Sigmoid colon (tissue), 7 donors: ENCODE data around the gene RRP12. TPM values are rescaled to one million over a fixed set of nuclear protein-coding genes. Genes with fewer than 3 reads are reported as not detected.
"Not testable (repeated sequence)": the region's sequence is repeated elsewhere in the genome, so short reads cannot be mapped to it uniquely, and the experiment has no call there.

ENCODE experiments used
- DNase-seq: peaks from one replicate; pipeline ENCODE4 v3.0.0-alpha.2; 2019
- H3K27ac ChIP-seq, 4 donors: fragments of 200-600 bp; sonication (generic); one replicate each; pipeline ENCODE4 v1.5.1; 2016 to 2019; ENCODE audit warnings: mild to moderate bottlenecking in 1 of 4
- H3K27me3 ChIP-seq, 3 donors: fragments of 200-600 bp; sonication (generic); one replicate each; pipeline ENCODE4 v1.5.1; 2019; ENCODE audit warnings: mild to moderate bottlenecking in 1 of 3
- H3K36me3 ChIP-seq, 4 donors: fragments of 200-600 bp; sonication (generic); one replicate each; pipeline ENCODE4 v1.5.1; 2016 to 2019
- H3K4me1 ChIP-seq, 4 donors: fragments of 200-600 bp; sonication (generic); one replicate each; pipeline ENCODE4 v1.5.1; 2017 to 2019
- H3K4me3 ChIP-seq, 4 donors: fragments of 200-600 bp; sonication (generic); one replicate each; pipeline ENCODE4 v1.5.1; 2017 to 2019; ENCODE audit warnings: mild to moderate bottlenecking in 2 of 4, moderate library complexity in 1 of 4
- H3K9me3 ChIP-seq, 4 donors: fragments of 200-600 bp in 3 of 4; sonication (generic) in 3 of 4; one replicate each; pipeline versions ENCODE4 v1.5.1 to v1.6.1; 2013 to 2019
- EP300 ChIP-seq, 4 donors: sonication (generic); formaldehyde crosslinking; IDR thresholded peaks; one replicate each; pipeline ENCODE4 v1.6.1; 2017; ENCODE audit warnings: antibody characterized with exemption in 4 of 4
- POLR2A ChIP-seq, 2 donors: fragments of 450-650 bp; IDR thresholded peaks; one replicate each; pipeline ENCODE4 v1.6.1; 2016; ENCODE audit warnings: antibody characterized with exemption in 2 of 2, mild to moderate bottlenecking in 2 of 2, moderate library complexity in 2 of 2
- POLR2AphosphoS5 ChIP-seq, 4 donors: sonication (generic); formaldehyde crosslinking; IDR thresholded peaks; one replicate each; pipeline ENCODE4 v1.6.1; 2017; ENCODE audit warnings: antibody characterized with exemption in 4 of 4
- WGBS, 2 donors: extraction: QIAGEN DNeasy Blood & Tissue Kit; methylation state at CpG; one replicate each; pipeline ENCODE4 v1.1.7; 2013; 5-methylcytosine and 5-hydroxymethylcytosine counted together
- intact Hi-C: fragments of 100-400 bp; cut with DNase I; formaldehyde crosslinking; loops from one replicate; pipeline ENCODE4 v1.15.1; 2023
- polyA plus RNA-seq, 3 donors: library from polyadenylated mRNA; stranded (reverse); fragments of 200-250 nt; gene quantifications; one replicate each; pipeline ENCODE4 v1.2.3, GENCODE V29; 2013
- total RNA-seq, 4 donors: library from RNA; depleted of rRNA; stranded (reverse); fragments of >200 nt; gene quantifications; one replicate each; pipeline ENCODE4 v1.1.0, GENCODE V29; 2016
- TF ChIP-seq, protein P1 (sequence below), 4 experiments: fragments of 450-650 bp in 3 of 4; fragments of 200-600 bp in 1 of 4; IDR thresholded peaks; one replicate each; pipeline ENCODE4 v1.5.1; 2016 to 2019; ENCODE audit warnings: antibody characterized with exemption in 4 of 4, mild to moderate bottlenecking in 3 of 4, moderate library complexity in 2 of 4
- donor health status: healthy with polysubstance abuse.
- donor health status: Bipolar disorder and iron deficiency.
- donor health status: healthy.

The RRP12 gene
- total and polyA plus RNA-seq, 7 donors, result 3.2 to 18.8 (median 7.8) TPM

DNA sequence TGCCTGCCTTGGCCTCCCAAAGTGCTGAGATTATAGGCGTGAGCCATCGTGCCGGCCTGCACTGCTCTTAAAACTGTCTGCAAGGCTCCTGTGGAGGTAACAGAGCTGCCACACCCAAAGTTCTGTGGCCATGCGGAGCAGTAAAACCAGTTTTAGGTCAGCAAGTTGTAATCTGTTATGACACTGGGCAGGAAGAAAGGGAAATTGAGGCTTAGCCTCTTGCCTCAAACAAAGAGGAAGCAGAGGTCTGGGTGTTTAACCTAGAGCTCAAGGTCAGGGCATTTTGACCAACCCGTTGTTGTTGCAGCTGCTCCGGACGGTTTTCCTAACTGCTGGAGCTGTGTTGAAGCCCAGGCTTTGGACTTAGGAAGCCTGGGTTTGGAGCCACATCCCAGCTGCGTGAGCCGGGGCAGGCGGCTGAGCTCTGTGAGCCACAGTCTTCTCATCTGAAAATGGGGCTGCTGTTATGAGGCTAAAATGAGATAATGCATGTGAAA is 7.4 kb upstream of the RRP12 start:
- TF ChIP-seq, protein P1, sequence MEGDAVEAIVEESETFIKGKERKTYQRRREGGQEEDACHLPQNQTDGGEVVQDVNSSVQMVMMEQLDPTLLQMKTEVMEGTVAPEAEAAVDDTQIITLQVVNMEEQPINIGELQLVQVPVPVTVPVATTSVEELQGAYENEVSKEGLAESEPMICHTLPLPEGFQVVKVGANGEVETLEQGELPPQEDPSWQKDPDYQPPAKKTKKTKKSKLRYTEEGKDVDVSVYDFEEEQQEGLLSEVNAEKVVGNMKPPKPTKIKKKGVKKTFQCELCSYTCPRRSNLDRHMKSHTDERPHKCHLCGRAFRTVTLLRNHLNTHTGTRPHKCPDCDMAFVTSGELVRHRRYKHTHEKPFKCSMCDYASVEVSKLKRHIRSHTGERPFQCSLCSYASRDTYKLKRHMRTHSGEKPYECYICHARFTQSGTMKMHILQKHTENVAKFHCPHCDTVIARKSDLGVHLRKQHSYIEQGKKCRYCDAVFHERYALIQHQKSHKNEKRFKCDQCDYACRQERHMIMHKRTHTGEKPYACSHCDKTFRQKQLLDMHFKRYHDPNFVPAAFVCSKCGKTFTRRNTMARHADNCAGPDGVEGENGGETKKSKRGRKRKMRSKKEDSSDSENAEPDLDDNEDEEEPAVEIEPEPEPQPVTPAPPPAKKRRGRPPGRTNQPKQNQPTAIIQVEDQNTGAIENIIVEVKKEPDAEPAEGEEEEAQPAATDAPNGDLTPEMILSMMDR (IDR thresholded peaks at IDR 0.05), result no peak
- TF ChIP-seq POLR2AphosphoS5 (IDR thresholded peaks at IDR 0.05) (no peak), EP300 (IDR thresholded peaks at IDR 0.05) (no peak), POLR2A (IDR thresholded peaks at IDR 0.05) (no peak)
- WGBS, 2 donors, result 23 to 71% methylated on average over 10 of the region's 10 CpGs
- no peak overlapping the region for H3K27ac ChIP-seq
- no peaks in the 10 kb centered on the region for H3K36me3 ChIP-seq
- intact Hi-C loops, result no loop called here
- peaks cover 0 to 9% (median 9%) of the 10 kb centered on the region in 4 donors for H3K4me1 ChIP-seq
- H3K4me3 ChIP-seq, result no peak overlapping the region
- DNase-seq, result no peak
- no peaks in the 10 kb centered on the region for H3K9me3 ChIP-seq
- H3K27me3 ChIP-seq, result no peaks in the 10 kb centered on the region

DNA sequence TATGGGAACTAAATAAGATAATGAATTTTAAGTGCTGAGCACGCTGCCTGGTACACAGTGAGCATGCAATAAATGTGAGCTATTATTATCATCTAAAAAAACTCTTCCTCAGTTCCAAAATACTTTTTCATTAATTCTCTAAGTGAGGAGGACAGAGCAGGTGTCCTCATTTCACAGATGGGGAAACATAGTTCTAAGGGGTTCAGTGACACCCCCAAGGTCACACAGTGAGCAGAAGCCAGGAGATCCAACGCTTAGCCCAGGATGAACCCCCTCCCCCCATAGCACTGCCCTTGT is 6.8 kb upstream of the RRP12 start:
- no peaks in the 10 kb centered on the region for H3K27me3 ChIP-seq
- peaks cover 0 to 9% (median 9%) of the 10 kb centered on the region in 4 donors for H3K4me1 ChIP-seq
- WGBS, 2 donors, result 87 to 91% methylated on average over 2 of the region's 2 CpGs
- no peak for DNase-seq
- H3K36me3 ChIP-seq, result no peaks in the 10 kb centered on the region
- intact Hi-C loops, result no loop called here
- H3K4me3 ChIP-seq, result no peak overlapping the region
- TF ChIP-seq EP300 (IDR thresholded peaks at IDR 0.05) (no peak), POLR2AphosphoS5 (IDR thresholded peaks at IDR 0.05) (no peak), POLR2A (IDR thresholded peaks at IDR 0.05) (no peak)
- TF ChIP-seq, protein P1 (IDR thresholded peaks at IDR 0.05), result no peak
- no peaks in the 10 kb centered on the region for H3K9me3 ChIP-seq
- no peak overlapping the region for H3K27ac ChIP-seq

DNA sequence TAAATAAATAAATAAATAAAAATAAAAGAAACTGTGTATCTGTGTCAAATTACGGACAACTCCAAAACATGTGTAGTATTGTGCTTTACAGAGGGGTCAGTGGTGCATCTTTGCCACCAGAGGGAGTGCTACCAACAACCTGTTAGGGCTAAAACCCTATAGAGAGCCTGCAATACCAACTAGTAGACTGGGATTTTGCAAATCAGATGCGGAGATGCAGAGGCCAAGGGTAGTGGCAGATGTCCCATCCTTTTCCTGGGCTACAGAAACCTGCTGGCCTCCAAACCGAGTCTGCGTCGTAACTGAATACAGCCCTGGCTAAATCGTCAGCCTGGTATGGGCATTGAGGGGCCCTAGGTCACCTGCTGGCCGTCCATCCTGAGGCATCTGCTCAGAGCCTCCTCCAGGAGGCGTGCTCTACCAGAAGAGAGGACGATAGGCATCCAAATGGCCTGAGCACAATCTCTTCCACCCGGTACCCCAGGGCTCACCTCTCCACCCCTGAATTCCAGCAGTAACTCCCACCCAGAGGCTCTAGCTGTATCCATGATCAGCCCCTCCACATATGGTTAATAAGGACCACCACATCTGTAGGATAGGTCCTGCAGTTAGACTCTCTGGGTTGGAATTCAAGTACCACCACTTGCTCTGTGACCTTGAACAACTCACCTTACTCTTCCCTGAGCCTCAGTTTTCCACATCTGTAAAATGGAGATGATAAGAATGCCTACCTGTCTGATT is 6.2 kb upstream of the RRP12 start:
- DNase-seq, result peak; percentile 76
- Histone ChIP-seq H3K27ac (peak overlapping the region in 1 of 4 donors; percentile 0), H3K36me3 (no peaks in the 10 kb centered on the region), H3K4me1 (peaks cover 0 to 9% (median 9%) of the 10 kb centered on the region in 4 donors), H3K4me3 (no peak overlapping the region), H3K9me3 (no peaks in the 10 kb centered on the region), H3K27me3 (no peaks in the 10 kb centered on the region)
- intact Hi-C loops, result no loop called here
- WGBS, 2 donors, result 3 to 5% methylated on average over 10 of the region's 10 CpGs
- TF ChIP-seq, protein P1 (IDR thresholded peaks at IDR 0.05), result peak; percentile 41 to 85 (median 80)
- TF ChIP-seq POLR2A (IDR thresholded peaks at IDR 0.05), result no peak
- TF ChIP-seq POLR2AphosphoS5 (IDR thresholded peaks at IDR 0.05), result no peak
- no peak for TF ChIP-seq EP300 (IDR thresholded peaks at IDR 0.05)

DNA sequence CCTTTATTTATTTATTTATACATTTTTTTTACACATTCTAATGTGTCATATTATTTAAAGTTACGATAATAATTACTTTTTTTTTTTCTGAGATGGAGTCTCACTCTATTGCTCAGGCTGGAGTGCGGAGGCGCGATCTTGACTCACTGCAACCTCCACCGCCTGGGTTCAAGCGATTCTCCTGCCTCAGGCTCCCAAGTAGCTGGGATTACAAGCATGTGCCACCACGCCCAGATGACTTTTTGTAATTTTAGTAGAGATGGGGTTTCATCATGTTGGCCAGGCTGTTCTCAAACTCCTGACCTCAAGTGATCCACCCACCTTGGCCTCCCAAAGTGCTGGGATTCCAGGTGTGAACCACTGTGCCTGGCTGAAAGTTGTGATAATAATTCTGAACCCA is 5.3 kb upstream of the RRP12 start:
- H3K27ac ChIP-seq, H3K9me3 ChIP-seq, intact Hi-C loops, H3K27me3 ChIP-seq, H3K4me3 ChIP-seq, H3K36me3 ChIP-seq, DNase-seq: not testable (repeated sequence)
- WGBS, 2 donors, result 86 to 93% methylated on average over 7 of the region's 7 CpGs
- H3K4me1 ChIP-seq, result peaks cover 0 to 12% (median 12%) of the 10 kb centered on the region in 4 donors

DNA sequence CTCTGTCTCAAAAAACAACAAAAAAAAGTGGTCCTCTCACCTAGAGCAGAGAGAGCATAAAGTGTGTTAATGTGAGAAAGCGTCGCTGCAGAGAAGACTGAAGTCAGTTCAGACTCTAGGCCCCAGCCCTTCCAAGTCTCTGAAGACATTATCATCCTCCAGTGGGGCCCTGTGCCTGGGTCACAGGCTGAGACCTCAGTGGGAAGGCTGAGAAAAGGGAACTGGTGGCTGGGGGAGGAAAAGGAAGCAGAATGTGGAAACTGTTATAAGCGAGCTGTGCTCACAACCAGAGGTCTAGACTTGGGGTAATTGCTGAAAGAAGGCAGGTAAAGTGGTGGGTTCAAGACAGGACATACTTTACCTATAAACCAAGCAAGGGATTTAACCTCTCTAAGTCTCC is 4.9 kb upstream of the RRP12 start:
- H3K9me3 ChIP-seq, result no peaks in the 10 kb centered on the region
- no peaks in the 10 kb centered on the region for H3K36me3 ChIP-seq
- peaks cover 0 to 14% (median 14%) of the 10 kb centered on the region in 4 donors for H3K4me1 ChIP-seq
- no peak overlapping the region for H3K27ac ChIP-seq
- no peak for DNase-seq
- intact Hi-C loops, result no loop called here
- H3K4me3 ChIP-seq, result no peak overlapping the region
- WGBS, 2 donors, result 63 to 73% methylated on average over 3 of the region's 3 CpGs
- TF ChIP-seq POLR2A (IDR thresholded peaks at IDR 0.05), result no peak
- TF ChIP-seq, protein P1 (IDR thresholded peaks at IDR 0.05), result no peak
- TF ChIP-seq EP300 (IDR thresholded peaks at IDR 0.05), result no peak
- TF ChIP-seq POLR2AphosphoS5 (IDR thresholded peaks at IDR 0.05), result no peak
- H3K27me3 ChIP-seq, result no peaks in the 10 kb centered on the region
